ENCODE measurements around the gene LRRC4C.

Gene LRRC4C

DNA sequence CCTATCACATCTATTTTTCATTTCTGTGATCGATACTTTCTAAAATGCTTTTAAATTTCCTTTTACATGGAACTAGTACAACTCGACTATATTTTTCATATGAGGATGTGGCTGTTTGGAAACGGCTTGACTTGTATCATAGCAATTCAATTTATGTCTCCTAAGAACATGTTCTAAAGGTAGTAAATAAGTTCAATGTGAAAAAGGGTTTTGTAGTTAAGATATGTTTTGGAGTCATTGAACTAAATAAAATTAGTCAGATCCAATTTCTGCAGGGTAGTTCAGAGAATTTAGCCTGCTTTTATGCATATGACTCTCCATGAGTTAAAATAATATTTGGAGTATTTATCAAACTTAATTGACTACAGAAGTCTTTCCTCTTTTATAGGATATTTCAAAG is 1121.4 kb downstream of the LRRC4C start:
- TF ChIP-seq, protein P1, sequence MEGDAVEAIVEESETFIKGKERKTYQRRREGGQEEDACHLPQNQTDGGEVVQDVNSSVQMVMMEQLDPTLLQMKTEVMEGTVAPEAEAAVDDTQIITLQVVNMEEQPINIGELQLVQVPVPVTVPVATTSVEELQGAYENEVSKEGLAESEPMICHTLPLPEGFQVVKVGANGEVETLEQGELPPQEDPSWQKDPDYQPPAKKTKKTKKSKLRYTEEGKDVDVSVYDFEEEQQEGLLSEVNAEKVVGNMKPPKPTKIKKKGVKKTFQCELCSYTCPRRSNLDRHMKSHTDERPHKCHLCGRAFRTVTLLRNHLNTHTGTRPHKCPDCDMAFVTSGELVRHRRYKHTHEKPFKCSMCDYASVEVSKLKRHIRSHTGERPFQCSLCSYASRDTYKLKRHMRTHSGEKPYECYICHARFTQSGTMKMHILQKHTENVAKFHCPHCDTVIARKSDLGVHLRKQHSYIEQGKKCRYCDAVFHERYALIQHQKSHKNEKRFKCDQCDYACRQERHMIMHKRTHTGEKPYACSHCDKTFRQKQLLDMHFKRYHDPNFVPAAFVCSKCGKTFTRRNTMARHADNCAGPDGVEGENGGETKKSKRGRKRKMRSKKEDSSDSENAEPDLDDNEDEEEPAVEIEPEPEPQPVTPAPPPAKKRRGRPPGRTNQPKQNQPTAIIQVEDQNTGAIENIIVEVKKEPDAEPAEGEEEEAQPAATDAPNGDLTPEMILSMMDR (conservative IDR thresholded peaks at IDR 0.05; ENCODE audit: low read length), result no peak
- no peak for DNase-seq (ENCODE audit: low read depth)
- H3K4me3 ChIP-seq (ENCODE audit: low read length), result no peak overlapping the region

DNA sequence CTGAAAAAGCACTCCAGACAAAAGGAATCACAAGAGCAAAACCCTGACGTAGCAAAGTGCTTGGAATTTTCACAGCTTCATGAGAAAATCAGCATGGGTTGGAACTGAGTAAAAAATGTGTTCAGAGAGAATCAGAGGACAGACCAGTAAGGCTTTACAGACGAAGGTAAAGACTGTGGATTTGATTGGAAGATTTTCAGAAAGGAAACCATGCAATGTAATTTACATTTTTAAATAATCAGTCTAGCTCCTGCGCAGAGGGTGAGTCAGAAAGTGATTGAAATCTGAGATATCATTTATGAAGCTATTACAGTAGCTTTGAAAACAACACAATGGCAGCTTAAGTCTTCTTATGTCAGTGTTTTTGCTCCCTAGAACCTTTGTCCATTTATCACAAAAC is 1122.3 kb downstream of the LRRC4C start:
- H3K4me3 ChIP-seq (ENCODE audit: low read length), result no peak overlapping the region
- no peak for DNase-seq (ENCODE audit: low read depth)
- TF ChIP-seq, protein P1 (conservative IDR thresholded peaks at IDR 0.05; ENCODE audit: low read length), result no peak

DNA sequence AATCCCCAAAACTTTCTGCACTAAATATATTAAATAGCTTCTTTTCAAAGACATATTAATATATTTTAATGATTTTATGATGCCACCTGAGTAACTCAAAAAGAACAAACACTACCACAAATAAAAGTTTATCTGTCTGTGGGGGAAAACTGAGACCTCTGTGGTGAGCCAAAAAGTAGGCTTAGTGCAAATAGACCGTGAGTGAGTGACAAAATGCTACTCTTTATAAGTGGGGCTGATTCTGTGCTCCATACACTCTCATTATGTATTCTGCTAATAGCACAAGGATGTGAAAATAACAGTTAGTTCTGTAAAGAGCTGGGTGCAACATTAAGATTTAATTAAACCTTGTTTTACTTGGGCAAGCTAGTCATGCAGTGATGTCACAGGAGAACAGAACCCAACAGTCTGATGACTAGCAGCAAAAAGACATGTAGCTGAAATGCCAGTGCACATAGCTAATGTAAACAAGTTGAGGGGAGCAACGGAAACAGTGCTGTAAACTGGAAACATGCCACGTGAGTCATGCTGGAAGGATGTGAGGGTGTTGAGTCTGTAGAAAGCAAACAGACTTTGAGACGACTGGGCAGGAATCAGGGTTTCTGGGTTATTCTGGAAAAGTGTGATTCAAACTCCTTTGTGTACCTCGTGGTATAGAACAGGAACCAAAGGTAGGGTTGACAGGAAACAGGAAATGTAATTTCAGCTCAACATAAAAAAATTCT is 1130.4 kb downstream of the LRRC4C start:
- H3K4me3 ChIP-seq (ENCODE audit: low read length), result peak overlapping the region; percentile 17
- TF ChIP-seq, protein P1 (conservative IDR thresholded peaks at IDR 0.05; ENCODE audit: low read length), result no peak
- peak; percentile 99 for DNase-seq (ENCODE audit: low read depth)

DNA sequence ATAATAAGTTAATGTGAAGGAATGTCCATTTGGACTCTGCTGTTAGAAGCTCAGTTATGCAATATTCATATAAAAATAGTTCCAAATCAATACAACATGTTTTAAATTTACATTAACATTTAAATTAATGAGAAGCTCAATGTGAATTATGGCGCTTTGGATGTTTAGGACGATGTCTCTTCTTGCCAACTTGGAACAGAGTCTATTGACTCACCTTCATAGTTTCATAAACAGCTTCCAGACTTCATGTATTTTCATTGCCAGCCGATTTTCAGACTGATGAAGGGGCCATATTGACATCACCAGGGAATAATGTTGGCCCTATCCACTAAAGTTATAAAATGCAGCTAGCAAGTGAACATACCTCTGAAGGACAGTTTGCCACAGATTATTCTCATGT is 1136.2 kb downstream of the LRRC4C start:
- TF ChIP-seq, protein P1 (conservative IDR thresholded peaks at IDR 0.05; ENCODE audit: low read length), result no peak
- DNase-seq (ENCODE audit: low read depth), result no peak
- no peak overlapping the region for H3K4me3 ChIP-seq (ENCODE audit: low read length)

DNA sequence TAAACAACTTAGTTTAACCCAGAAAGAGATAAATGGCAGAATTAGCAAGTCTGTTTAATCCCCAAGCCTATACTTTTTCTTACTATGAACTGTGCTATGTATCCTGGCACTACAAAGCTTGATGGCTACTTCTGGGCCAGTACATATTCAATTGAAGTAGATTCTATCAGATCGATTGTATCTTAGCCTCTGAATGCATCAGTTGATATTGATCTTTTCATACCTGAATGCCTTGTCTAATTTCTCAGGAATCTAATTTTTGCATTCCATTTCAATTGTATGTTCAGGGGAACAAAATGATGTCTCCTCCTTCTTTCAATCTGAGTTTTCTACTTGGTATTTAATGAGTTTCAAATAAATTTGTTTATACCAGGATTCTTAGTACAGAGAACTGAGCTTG is 1137.9 kb downstream of the LRRC4C start:
- no peak for DNase-seq (ENCODE audit: low read depth)
- TF ChIP-seq, protein P1 (conservative IDR thresholded peaks at IDR 0.05; ENCODE audit: low read length), result no peak
- no peak overlapping the region for H3K4me3 ChIP-seq (ENCODE audit: low read length)

DNA sequence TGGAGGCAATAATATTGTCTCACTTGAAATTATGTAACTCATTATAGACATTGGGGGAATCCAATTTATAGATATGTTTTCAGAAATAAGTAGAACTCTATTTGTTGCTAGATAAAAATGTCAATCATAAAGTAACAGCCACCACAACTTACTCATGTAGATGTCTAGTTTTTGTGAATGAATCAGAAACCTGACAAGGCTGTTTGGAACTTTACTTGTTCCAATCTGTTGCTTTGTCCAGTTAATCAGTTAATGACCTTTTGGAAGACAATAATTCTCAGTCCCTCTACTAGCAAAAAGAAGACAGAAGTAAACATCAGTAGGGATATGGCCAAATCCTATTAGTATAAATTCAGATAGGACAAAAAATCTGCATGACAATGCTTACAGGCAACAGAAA is 1143.3 kb downstream of the LRRC4C start:
- H3K4me3 ChIP-seq (ENCODE audit: low read length), result no peak overlapping the region
- no peak for DNase-seq (ENCODE audit: low read depth)
- TF ChIP-seq, protein P1 (conservative IDR thresholded peaks at IDR 0.05; ENCODE audit: low read length), result no peak

DNA sequence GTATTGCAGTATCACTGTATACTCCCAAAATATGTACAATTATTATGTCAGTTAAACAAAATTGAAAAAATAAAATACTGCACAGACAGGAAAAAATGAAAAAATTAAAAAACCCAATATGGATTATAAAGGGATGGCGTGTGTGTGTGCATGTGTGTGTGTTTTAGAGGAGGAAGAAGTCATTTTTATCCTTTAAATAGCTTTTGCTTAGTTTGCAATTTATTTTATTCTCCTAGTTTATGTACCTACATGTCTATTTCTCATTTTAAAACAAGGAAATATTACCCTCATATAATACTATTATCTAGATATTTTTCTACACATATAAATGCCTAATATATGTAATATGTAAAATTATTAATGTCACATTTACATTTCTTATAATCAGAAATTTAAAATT is 1144.3 kb downstream of the LRRC4C start:
- TF ChIP-seq, protein P1 (conservative IDR thresholded peaks at IDR 0.05; ENCODE audit: low read length), result no peak
- H3K4me3 ChIP-seq (ENCODE audit: low read length), result no peak overlapping the region
- DNase-seq (ENCODE audit: low read depth), result no peak

Data from AG10803 (cell line).